Pulmonary artery endothelial cell (primary cell): ENCODE measurements around the gene SULF2. TPM values are rescaled to one million over a fixed set of nuclear protein-coding genes. Genes with fewer than 3 reads are reported as not detected.

Source experiments
- DNase-seq: peaks from one replicate; pipeline ENCODE4 v3.0.0-alpha.2; 2011; ENCODE audit warnings: low read depth, low spot score
- total RNA-seq: library from RNA; depleted of rRNA; stranded (reverse); fragments of >200 nt; gene quantifications from 2 replicates; pipeline ENCODE4 v1.2.3, GENCODE V29; 2014

The SULF2 gene
- total RNA-seq, 1 donor from 2014 or later = 64.6 TPM

- no peak for DNase-seq
Measured at GRCh38 chr20:47686545-47686944, 98.7 kb downstream of the SULF2 start.

- no peak for DNase-seq
Measured at GRCh38 chr20:47684306-47685080, 100.8 kb downstream of the SULF2 start.

GRCh38 chr20:47682916-47683315 lies 102.4 kb downstream of the SULF2 start:
- DNase-seq = no peak

GRCh38 chr20:47682028-47682783 lies 103.1 kb downstream of the SULF2 start:
- peak; percentile 36 for DNase-seq

GRCh38 chr20:47680804-47681529 lies 104.3 kb downstream of the SULF2 start:
- no peak for DNase-seq

GRCh38 chr20:47679462-47679861 lies 105.8 kb downstream of the SULF2 start:
- no peak for DNase-seq

- DNase-seq = no peak
Measured at GRCh38 chr20:47678536-47678935, 106.7 kb downstream of the SULF2 start.

- no peak for DNase-seq
Measured at GRCh38 chr20:47677635-47678453, 107.4 kb downstream of the SULF2 start.

GRCh38 chr20:47676912-47677634 lies 108.2 kb downstream of the SULF2 start:
- DNase-seq = no peak

- no peak for DNase-seq
Measured at GRCh38 chr20:47676219-47676721, 109.0 kb downstream of the SULF2 start.

- DNase-seq = no peak
Measured at GRCh38 chr20:47675190-47676142, 109.8 kb downstream of the SULF2 start.

GRCh38 chr20:47674686-47675085 lies 110.6 kb downstream of the SULF2 start:
- DNase-seq = no peak

GRCh38 chr20:47674145-47674544 lies 111.1 kb downstream of the SULF2 start:
- no peak for DNase-seq

GRCh38 chr20:47673671-47673955 lies 111.7 kb downstream of the SULF2 start:
- DNase-seq = no peak

- DNase-seq = no peak
Measured at GRCh38 chr20:47672886-47673670, 112.2 kb downstream of the SULF2 start.

- no peak for DNase-seq
Measured at GRCh38 chr20:47672166-47672565, 113.1 kb downstream of the SULF2 start.

- DNase-seq = no peak
Measured at GRCh38 chr20:47670913-47671312, 114.4 kb downstream of the SULF2 start.
